AG09309 (cell line): ENCODE results near the gene ZNF106.

Experiments used
- DNase-seq: peaks from one replicate; pipeline ENCODE4 v3.0.0-alpha.2; 2010; ENCODE audit warnings: low read depth
- H3K4me3 ChIP-seq: 2 replicates; pipeline ENCODE4 v1.5.1; 2011; ENCODE audit warnings: mild to moderate bottlenecking, low read depth, low read length, moderate library complexity; ENCODE audit not compliant: control insufficient read depth
- CTCF ChIP-seq: IDR thresholded peaks from 2 replicates; pipeline ENCODE4 v1.5.1; 2011; ENCODE audit warnings: mild to moderate bottlenecking, low read depth, low read length, inconsistent platforms; ENCODE audit not compliant: insufficient read depth, control insufficient read depth; ENCODE audit errors: missing control alignments

ZNF106 gene

GRCh38 chr15:42483677-42484076 lies 7.3 kb downstream of the ZNF106 start:
- H3K4me3 ChIP-seq, result no peak overlapping the region
- DNase-seq, result no peak
- no peak for TF ChIP-seq CTCF

GRCh38 chr15:42482701-42483100 lies 8.2 kb downstream of the ZNF106 start:
- no peak for DNase-seq
- TF ChIP-seq CTCF, result no peak
- H3K4me3 ChIP-seq, result no peak overlapping the region

DNA sequence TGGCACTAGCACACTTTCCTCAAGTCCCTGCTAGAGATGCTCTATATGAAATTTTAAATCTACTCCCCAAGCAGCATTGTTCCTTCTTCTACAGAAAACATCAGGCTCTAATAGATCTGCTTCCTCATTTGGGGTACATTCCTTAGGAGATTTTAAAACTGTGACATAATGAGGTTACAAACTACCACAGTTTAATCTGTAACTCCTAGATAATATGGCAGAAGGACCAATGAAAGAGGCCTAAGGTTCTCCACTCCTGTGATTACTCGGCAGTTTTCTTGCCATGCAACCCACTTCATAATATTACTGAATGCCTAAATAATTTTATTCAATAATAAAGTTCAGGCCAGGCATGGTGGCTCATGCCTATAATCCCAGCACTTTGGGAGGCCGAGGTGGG lies 16.1 kb downstream of the ZNF106 start:
- no peak for TF ChIP-seq CTCF
- no peak for DNase-seq
- H3K4me3 ChIP-seq, result no peak overlapping the region

DNA sequence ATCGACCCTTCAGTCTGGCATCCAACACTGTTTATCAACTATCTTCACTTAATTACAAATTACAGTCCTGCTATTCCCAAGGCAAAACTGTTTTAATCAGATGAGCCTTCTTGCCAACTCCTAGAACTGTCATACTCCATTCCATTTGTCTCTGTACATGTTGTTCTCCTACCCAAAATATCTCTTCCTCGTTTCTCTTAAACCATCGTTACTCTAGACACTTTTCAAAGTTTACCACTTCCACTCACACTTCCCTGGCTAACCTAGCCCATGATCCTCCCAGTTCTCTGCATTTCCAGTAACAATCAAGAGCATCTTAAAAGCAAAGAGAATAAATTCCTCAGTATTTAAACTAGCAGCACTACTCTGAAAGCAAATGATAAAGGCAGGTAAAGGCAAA lies 19.9 kb downstream of the ZNF106 start:
- DNase-seq, result no peak

GRCh38 chr15:42465520-42466259 lies 25.3 kb downstream of the ZNF106 start:
- H3K4me3 ChIP-seq, result no peak overlapping the region
- DNase-seq, result no peak
- TF ChIP-seq CTCF, result no peak

More for the DNA sequence above, 19.9 kb downstream of the ZNF106 start:
- no peak for TF ChIP-seq CTCF
- H3K4me3 ChIP-seq, result no peak overlapping the region

DNA sequence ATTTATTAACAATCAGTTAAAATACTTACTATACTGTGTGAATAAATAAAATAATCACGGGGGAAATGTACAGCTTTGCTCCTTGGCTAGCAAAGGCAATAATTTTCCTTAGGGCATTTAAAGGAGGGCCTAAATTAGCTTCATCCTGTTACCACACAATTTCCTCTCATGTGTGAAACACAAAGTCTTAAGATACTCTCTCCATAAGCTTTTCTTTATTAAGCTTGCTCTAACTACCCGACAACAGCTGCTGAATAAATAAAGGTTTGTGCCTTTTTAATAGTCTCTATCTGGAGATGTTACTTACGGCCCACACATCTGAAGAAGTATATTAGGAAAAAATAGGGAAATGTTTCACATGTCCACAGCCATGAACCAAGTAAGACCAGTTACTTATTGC lies 29.7 kb downstream of the ZNF106 start:
- TF ChIP-seq CTCF, result no peak
- DNase-seq, result no peak
- no peak overlapping the region for H3K4me3 ChIP-seq
